HepG2 (cell line): ENCODE results near the gene MROH2A. TPM values are rescaled to one million over a fixed set of nuclear protein-coding genes. Genes with fewer than 3 reads are reported as not detected.

ENCODE experiments used
- ATAC-seq: fragments of 200-7000 bp; cut with Tn5 transposase; 3 replicates; pipeline ENCODE4 v1.9.1; 2020; ENCODE audit warnings: mild to moderate bottlenecking, moderate library complexity
- BruUV-seq: library from RNA; stranded (reverse); fragments of 400-500 nt; replicated peaks from 2 replicates; lab custom pipeline; 2021; lab: Mats Ljungman, UMichigan
- CTCF ChIA-PET: fragments of 300-600 bp; formaldehyde crosslinking; extraction: SDS; loops from one replicate; lab custom pipeline; 2021; ENCODE audit warnings: low total read pairs, inconsistent platforms, low intra/inter-chr PET ratio; lab: Yijun Ruan, JAX
- POLR2A ChIA-PET: fragments of 350-600 bp; sonication (Branson Sonifier 250); formaldehyde crosslinking; loops from one replicate; lab custom pipeline; 2020; ENCODE audit warnings: antibody characterized with exemption, inconsistent platforms; lab: Yijun Ruan, JAX
- DNase-seq: peaks from one replicate; pipeline ENCODE4 v3.0.0-alpha.2; 2015; ENCODE audit warnings: low spot score
- FAIRE-seq: peaks from 3 replicates; lab custom pipeline; 2011; peaks lifted over from hg19 to GRCh38; lab: Jason Lieb, UNC
- H2AFZ ChIP-seq: one replicate; pipeline ENCODE4 v1.6.1; 2011; ENCODE audit warnings: low read length, inconsistent platforms
- H3K27ac ChIP-seq: fragments of 300-600 bp; 3 replicates; pipeline ENCODE4 v1.8.0; 2011; ENCODE audit warnings: mixed run types, mild to moderate bottlenecking, mixed read lengths, low read length, inconsistent platforms; ENCODE audit not compliant: insufficient read depth; ENCODE audit errors: extremely low read length
- H3K27me3 ChIP-seq, 2 experiments: fragments of 200-600 bp in 1 of 2; 2 replicates in 1 of 2; 3 replicates in 1 of 2; pipeline versions ENCODE4 v1.6.0 to v1.8.0; 2011; ENCODE audit warnings: low read length in 2 of 2, mild to moderate bottlenecking in 2 of 2, moderate library complexity in 2 of 2, inconsistent platforms in 1 of 2; ENCODE audit not compliant: insufficient read depth in 2 of 2, control insufficient read depth in 1 of 2
- H3K36me3 ChIP-seq, 2 experiments: fragments of 200-600 bp in 1 of 2; replicated peaks in 1 of 2; 2 replicates in 1 of 2; 3 replicates in 1 of 2; pipeline versions ENCODE4 v1.5.1 to v1.8.0; 2011; ENCODE audit warnings: low read length in 2 of 2, inconsistent platforms in 1 of 2; ENCODE audit not compliant: insufficient read depth in 2 of 2, control insufficient read depth in 1 of 2
- H3K4me1 ChIP-seq: 2 replicates; pipeline ENCODE4 v1.5.1; 2012; ENCODE audit warnings: low read length, inconsistent platforms; ENCODE audit not compliant: insufficient read depth
- H3K4me2 ChIP-seq: 2 replicates; pipeline ENCODE4 v1.6.0; 2011; ENCODE audit warnings: low read depth, low read length, inconsistent platforms
- H3K4me3 ChIP-seq, 3 experiments: fragments of 200-600 bp in 1 of 3; sonication (generic), shearing (Covaris generic) in 1 of 3; replicated peaks in 1 of 3; 2 replicates each; pipeline ENCODE4 v1.5.1; 2011 to 2016; ENCODE audit warnings: low read length in 3 of 3, inconsistent platforms in 2 of 3, low read depth in 2 of 3, mild to moderate bottlenecking in 2 of 3, control low read depth in 1 of 3, mixed read lengths in 1 of 3; ENCODE audit not compliant: insufficient read depth in 1 of 3
- H3K79me2 ChIP-seq: one replicate; pipeline ENCODE4 v1.6.1; 2011; ENCODE audit warnings: low read length, inconsistent platforms; ENCODE audit not compliant: insufficient read depth
- H3K9ac ChIP-seq: 2 replicates; pipeline ENCODE4 v1.6.0; 2011; ENCODE audit warnings: mild to moderate bottlenecking, low read depth, low read length, inconsistent platforms; ENCODE audit not compliant: insufficient read depth
- H3K9me3 ChIP-seq: 2 replicates; pipeline ENCODE4 v1.5.1; 2012; ENCODE audit warnings: mild to moderate bottlenecking, low read length
- H4K20me1 ChIP-seq: 2 replicates; pipeline ENCODE4 v1.6.0; 2011; ENCODE audit warnings: inconsistent platforms, mild to moderate bottlenecking, low read length, moderate library complexity; ENCODE audit not compliant: insufficient read depth
- CAMTA2 ChIP-seq: sonication (generic); formaldehyde crosslinking; IDR thresholded peaks from 2 replicates; pipeline ENCODE4 v1.4.0; 2020; ENCODE audit warnings: mild to moderate bottlenecking, missing genetic modification reagents, borderline replicate concordance
- E2F1 ChIP-seq: sonication (generic); formaldehyde crosslinking; IDR thresholded peaks from 2 replicates; pipeline ENCODE4 v1.5.0; 2020; ENCODE audit warnings: missing genetic modification reagents
- ERF ChIP-seq: IDR thresholded peaks from 2 replicates; pipeline ENCODE4 v1.6.1; 2018; ENCODE audit warnings: missing biosample characterization, missing genetic modification reagents
- FOSL2 ChIP-seq: sonication (generic); formaldehyde crosslinking; IDR thresholded peaks from 2 replicates; pipeline ENCODE4 v1.4.0; 2020; ENCODE audit warnings: missing genetic modification reagents
- LRRFIP1 ChIP-seq: sonication (generic); formaldehyde crosslinking; conservative IDR thresholded peaks from 2 replicates; pipeline ENCODE4 v1.4.0; 2020; ENCODE audit warnings: missing genetic modification reagents
- POLR2A ChIP-seq, 2 experiments: IDR thresholded peaks; 2 replicates each; pipeline ENCODE4 v1.6.1; 2011; ENCODE audit warnings: low read depth in 2 of 2, low read length in 2 of 2, mild to moderate bottlenecking in 1 of 2, moderate library complexity in 1 of 2; ENCODE audit not compliant: insufficient read depth in 1 of 2
- TEAD3 ChIP-seq: optimal IDR thresholded peaks from 2 replicates; pipeline ENCODE3; 2016; ENCODE audit warnings: borderline replicate concordance
- TRIM22 ChIP-seq: fragments of 450-650 bp; IDR thresholded peaks from 2 replicates; pipeline ENCODE4 v1.6.1; 2017
- USF2 ChIP-seq, 2 experiments: sonication (generic) in 1 of 2; formaldehyde crosslinking in 1 of 2; IDR thresholded peaks; 2 replicates each; pipeline versions ENCODE4 v1.5.1 to v1.6.1; 2011 to 2020; ENCODE audit warnings: borderline replicate concordance in 1 of 2, low read depth in 1 of 2, low read length in 1 of 2, mild to moderate bottlenecking in 1 of 2, missing genetic modification reagents in 1 of 2, moderate library complexity in 1 of 2
- ZNF275 ChIP-seq: sonication (generic); formaldehyde crosslinking; IDR thresholded peaks from 2 replicates; pipeline ENCODE4 v1.8.0; 2022; ENCODE audit warnings: missing genetic modification reagents, mild to moderate bottlenecking, inconsistent platforms, borderline replicate concordance
- ZNF292 ChIP-seq: sonication (generic); formaldehyde crosslinking; IDR thresholded peaks from 2 replicates; pipeline ENCODE4 v1.8.1; 2022; ENCODE audit warnings: mild to moderate bottlenecking, low read depth, missing genetic modification reagents, borderline replicate concordance
- ZNF790 ChIP-seq: sonication (generic); formaldehyde crosslinking; IDR thresholded peaks from 2 replicates; pipeline ENCODE4 v1.8.0; 2022; ENCODE audit warnings: missing genetic modification reagents, mild to moderate bottlenecking, borderline replicate concordance
- WGBS: methylation state at CpG from one replicate; pipeline ENCODE4 v1.1.6; 2017; ENCODE audit warnings: low lambda C conversion rate; 5-methylcytosine and 5-hydroxymethylcytosine counted together
- in situ Hi-C: cut with HindIII; loops from 2 replicates; pipeline ENCODE4 v1.10.0; 2017; ENCODE audit warnings: low pct_unique_long_range_greater_than_20kb; ENCODE audit not compliant: extremely low pct_ligation_motif_present
- intact Hi-C: fragments of 100-400 bp; cut with micrococcal nuclease; formaldehyde crosslinking; loops from one replicate; pipeline ENCODE4 v1.10.0; 2022; ENCODE audit not compliant: unreplicated experiment
- polyA plus RNA-seq, 8 experiments: library from polyadenylated mRNA; depleted of rRNA in 3 of 8; stranded (reverse) in 7 of 8; unstranded in 1 of 8; fragments of >200 nt; fragmentation: Illumina TruSeq in 4 of 8; extraction: Trizol in 4 of 8; gene quantifications; 2 replicates each; pipeline versions ENCODE4 v1.2.1 to v1.2.3, GENCODE V29; 2011 to 2016; ENCODE audit warnings: low read depth in 4 of 8, missing spikeins in 1 of 8, mixed read lengths in 1 of 8; ENCODE audit not compliant: insufficient read depth in 1 of 8
- total RNA-seq, 5 experiments: library from RNA; depleted of rRNA; stranded (reverse); fragments of >200 nt; fragmentation: Illumina TruSeq; extraction: Trizol; gene quantifications; 2 replicates each; pipeline ENCODE4 v1.2.3, GENCODE V29; 2016; ENCODE audit warnings: low read depth in 1 of 5

MROH2A gene
- total and polyA plus RNA-seq, 2 of the 13 experiments (the other 11 are each of a cell fraction or from before 2014, with no cell fraction given), result 0.03 to 0.04 TPM

GRCh38 chr2:233801357-233802131 is 23.4 kb downstream of the MROH2A start:
- FAIRE-seq (no peak), ATAC-seq (no peak)
- TF ChIP-seq TEAD3 (CRISPR knock-in tag) (no peak), USF2 (IDR thresholded peaks at IDR 0.05; ENCODE audit: low read depth, low read length) (no peak), USF2 (CRISPR knock-in tag; IDR thresholded peaks at IDR 0.05; ENCODE audit: borderline replicate concordance) (no peak), ZNF292 (no peak), CAMTA2 (CRISPR knock-in tag) (no peak), POLR2A (IDR thresholded peaks at IDR 0.05; ENCODE audit: insufficient read depth in 1 of 2, low read depth in 2 of 2, low read length in 2 of 2) (no peak), ZNF790 (no peak), LRRFIP1 (CRISPR knock-in tag) (no peak), E2F1 (CRISPR knock-in tag) (no peak), TRIM22 (no peak), ERF (CRISPR knock-in tag) (no peak), FOSL2 (CRISPR knock-in tag) (no peak), ZNF275 (CRISPR knock-in tag) (no peak)

More at GRCh38 chr2:233801357-233802131, 23.4 kb downstream of the MROH2A start:
- Histone ChIP-seq H3K79me2 (no peaks in the 10 kb centered on the region), H3K9ac (no peak overlapping the region), H3K27ac (no peak overlapping the region), H3K4me2 (no peak overlapping the region), H4K20me1 (no peaks in the 10 kb centered on the region), H3K4me1 (no peaks in the 10 kb centered on the region), H3K9me3 (no peaks in the 10 kb centered on the region), H2AFZ (no peak overlapping the region), H3K27me3 (peaks cover 0 to 48% of the 10 kb centered on the region in 2 experiments; a peak in 3 of 5 replicates), H3K4me3 (no peak overlapping the region), H3K36me3 (no peaks in the 10 kb centered on the region)
- intact Hi-C loops (no loop called here), in situ Hi-C loops (no loop called here)
- BruUV-seq, result no TSS peak
- no peak for DNase-seq
- POLR2A ChIA-PET, result no interaction called here
- CTCF ChIA-PET, result no interaction called here
- WGBS, result 39% methylated on average over 9 of the region's 9 CpGs
